HG03108 (cell line): ENCODE results near the gene CFTR.
"Not testable (repeated sequence)": the region's sequence is repeated elsewhere in the genome, so short reads cannot be mapped to it uniquely, and the experiment has no call there.

Source experiments
- ATAC-seq: cut with Tn5 transposase; IDR thresholded peaks from one replicate; pipeline ENCODE4 v1.9.1; 2021; ENCODE audit warnings: moderate library complexity; ENCODE audit not compliant: unreplicated experiment

Gene CFTR

DNA sequence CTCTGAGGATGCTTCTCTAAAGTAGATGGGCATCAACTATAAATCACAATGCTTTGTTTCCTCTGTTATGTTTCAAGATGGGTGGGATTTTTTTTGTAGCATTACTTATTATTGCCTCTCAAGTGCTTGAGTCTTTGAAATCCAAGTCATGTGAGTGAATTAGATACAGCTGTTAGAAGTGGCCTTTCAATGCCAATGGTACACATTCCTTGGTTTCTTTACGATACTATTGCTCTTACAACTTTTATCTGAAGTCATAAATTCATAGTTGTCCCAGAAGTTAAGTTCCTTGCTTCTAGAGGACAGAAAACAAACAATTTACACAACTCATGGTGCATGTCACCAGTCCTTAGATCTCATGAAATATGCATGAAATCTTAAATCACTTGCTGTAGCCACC lies 15.5 kb downstream of the CFTR start:
- ATAC-seq: no peak

DNA sequence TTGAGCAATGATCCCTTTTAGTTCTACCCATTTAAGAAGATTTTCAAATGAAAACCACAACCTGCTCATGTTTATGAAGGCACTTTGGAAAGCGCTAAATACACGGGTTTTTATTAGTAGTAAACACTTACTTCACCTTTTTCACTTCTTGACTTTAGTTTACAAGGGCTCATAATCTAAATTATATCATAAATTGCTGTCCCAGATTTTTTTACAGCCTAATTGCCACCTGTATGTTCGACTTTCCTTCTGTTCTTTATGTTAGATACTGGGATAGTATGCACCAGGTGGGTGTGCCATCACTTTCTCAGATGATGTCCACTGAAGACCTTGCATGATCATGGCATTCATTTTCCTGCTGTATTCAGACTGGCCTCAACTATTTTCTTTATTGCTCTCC lies 22.5 kb downstream of the CFTR start:
- no peak for ATAC-seq

DNA sequence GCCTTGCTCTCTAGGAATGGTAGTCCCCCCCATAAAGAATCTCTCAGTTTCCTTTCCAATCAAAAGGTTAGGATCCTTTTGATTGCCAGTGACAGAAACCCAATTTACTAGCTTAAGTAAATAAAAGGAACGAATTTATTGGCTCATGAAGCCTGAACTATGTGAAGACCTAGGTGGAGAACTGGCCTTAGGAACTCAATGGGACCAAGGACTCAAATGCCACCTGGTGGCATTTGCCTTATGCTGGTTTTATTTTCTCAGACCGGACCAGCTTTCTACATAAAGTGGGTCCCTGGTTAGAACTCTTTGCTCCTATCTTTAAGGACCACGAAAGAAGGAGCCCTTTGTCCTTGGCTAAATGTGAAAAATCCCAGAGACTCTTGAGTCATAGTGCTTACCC lies 25.4 kb downstream of the CFTR start:
- no peak for ATAC-seq

DNA sequence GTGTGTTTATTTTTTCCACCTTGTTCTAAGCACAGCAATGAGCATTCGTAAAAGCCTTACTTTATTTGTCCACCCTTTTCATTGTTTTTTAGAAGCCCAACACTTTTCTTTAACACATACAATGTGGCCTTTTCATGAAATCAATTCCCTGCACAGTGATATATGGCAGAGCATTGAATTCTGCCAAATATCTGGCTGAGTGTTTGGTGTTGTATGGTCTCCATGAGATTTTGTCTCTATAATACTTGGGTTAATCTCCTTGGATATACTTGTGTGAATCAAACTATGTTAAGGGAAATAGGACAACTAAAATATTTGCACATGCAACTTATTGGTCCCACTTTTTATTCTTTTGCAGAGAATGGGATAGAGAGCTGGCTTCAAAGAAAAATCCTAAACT lies 28.9 kb downstream of the CFTR start:
- ATAC-seq: no peak

DNA sequence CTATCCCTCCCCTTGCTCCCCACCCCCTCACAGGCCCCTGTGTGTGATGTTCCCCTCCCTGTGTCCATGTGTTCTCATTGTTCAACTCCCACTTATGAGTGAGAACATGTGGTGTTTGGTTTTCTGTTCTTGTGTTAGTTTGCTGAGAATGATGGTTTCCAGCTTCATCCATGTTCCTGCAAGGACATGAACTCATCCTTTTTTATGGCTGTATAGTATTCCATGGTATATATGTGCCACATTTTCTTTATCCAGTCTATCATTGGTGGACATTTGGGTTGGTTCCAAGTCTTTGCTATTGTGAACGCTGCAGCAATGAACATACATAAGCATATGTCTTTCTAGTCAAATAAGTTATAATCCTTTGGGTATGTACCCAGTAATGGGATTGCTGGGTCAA lies 37.4 kb downstream of the CFTR start:
- ATAC-seq: not testable (repeated sequence)

DNA sequence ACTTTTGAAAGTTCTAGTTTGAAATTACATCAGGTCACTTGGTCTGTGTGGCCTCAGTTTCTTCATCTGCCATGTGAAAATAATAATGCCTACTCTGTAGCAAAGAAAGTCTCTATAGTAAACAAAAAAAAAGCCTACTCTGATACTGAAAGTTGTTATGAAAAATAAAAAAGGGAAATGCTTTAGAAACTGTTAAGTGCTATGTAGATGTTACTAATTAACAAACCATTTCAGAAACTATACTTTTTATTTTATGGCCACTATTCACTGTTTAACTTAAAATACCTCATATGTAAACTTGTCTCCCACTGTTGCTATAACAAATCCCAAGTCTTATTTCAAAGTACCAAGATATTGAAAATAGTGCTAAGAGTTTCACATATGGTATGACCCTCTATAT lies 50.6 kb downstream of the CFTR start:
- no peak for ATAC-seq

DNA sequence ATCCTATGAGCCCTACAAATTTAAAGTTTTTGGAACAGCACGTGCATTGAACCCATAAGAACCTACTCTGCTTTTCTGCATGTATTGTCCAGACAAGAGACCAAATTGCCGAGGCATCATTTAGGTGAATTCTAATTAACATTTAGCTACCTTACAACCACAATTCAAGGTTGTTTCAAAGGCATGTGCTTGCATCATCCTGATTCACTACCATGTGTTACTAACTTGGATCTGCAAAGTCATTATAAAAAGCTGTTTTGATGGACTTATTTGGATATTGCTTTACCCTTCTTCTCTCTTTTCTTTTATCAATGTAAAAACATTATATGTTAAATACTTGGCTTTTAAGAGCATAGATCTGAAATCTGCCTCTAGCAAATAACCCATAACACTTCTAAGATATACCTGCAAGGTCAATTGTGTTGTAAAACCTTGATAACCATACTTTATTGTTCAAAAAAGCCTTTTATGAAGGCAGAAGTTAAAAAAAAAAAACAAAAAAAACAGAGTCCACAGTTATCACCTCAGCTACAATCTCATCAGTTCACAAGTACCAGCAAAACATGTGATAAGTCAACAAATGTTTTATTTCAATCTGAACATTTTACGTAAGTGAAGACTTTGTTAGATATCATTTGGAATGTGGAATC lies 51.9 kb downstream of the CFTR start:
- ATAC-seq: no peak

DNA sequence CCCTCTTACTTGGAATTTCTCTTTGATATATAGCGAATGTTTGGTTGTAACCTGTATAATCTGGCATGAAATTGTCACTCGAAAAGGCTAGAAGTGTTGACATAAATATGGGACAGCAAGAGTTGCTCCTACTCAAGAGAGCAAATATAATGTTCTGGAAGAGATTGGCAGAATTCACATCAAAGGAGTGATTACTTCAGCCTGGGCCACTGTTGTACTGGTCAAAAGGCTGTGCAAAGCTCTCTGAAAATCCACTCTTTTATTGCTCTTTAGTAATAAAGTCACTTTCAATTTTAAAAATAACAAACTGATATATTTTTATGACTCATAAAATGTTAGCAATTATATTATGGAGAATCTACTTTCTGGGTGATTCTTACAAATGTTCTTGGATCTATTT lies 58.2 kb downstream of the CFTR start:
- ATAC-seq: no peak

DNA sequence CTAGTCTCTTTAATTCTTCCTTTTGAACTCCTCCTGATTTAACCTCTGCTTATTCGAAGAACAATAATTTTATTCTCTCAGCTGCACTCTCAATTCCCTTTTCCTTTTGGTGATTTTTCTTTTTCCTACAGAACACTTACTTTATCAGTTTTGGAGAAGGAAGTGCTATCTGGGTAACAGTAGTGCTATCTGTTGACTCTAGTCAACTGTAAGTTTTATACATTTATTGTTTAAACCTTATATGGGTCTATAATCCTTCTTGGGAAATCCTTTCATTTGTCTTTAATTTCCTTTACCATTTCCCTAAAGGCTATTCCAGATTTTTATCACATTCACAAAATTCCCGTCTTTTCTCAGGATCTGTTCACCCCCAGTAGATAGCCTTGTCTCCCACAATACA lies 64.2 kb downstream of the CFTR start:
- ATAC-seq: no peak

DNA sequence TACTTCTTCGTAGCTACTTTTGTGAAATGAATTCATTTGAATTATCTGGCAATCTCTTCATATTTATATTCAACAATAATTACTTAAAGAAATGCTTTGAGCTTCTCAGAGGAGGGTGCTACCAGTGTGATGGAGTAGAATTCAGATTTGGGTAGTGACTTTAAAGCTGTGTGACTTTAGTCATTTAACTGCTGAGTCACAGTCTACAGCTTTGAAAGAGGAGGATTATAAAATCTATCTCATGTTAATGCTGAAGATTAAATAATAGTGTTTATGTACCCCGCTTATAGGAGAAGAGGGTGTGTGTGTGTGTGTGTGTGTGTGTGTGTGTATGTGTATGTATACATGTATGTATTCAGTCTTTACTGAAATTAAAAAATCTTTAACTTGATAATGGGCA lies 68.2 kb downstream of the CFTR start:
- ATAC-seq: no peak

DNA sequence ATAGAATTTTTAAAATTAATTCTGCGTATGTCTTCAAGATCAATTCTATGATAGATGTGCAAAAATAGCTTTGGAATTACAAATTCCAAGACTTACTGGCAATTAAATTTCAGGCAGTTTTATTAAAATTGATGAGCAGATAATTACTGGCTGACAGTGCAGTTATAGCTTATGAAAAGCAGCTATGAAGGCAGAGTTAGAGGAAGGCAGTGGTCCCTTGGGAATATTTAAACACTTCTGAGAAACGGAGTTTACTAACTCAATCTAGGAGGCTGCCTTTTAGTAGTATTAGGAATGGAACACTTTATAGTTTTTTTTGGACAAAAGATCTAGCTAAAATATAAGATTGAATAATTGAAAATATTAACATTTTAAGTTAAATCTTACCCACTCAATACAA lies 70.8 kb downstream of the CFTR start:
- no peak for ATAC-seq

DNA sequence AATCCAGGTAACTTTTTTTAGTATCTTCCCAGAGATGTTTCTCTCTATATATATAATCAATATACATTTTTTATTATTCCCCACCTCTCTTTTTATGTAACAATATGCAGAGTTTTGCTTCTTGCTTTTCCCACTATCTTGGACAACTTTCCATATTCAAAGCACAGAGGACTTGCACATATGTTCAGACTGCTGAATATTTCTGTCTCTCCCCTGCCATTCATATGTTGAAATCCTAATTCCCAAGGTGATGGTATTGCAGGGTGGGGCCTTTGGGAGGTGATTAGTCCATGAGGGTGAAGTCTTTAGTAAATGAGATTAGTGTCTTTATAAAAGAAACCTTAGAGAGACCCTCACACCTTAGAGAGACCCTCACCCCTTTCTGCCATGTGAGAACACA lies 72.8 kb downstream of the CFTR start:
- no peak for ATAC-seq

DNA sequence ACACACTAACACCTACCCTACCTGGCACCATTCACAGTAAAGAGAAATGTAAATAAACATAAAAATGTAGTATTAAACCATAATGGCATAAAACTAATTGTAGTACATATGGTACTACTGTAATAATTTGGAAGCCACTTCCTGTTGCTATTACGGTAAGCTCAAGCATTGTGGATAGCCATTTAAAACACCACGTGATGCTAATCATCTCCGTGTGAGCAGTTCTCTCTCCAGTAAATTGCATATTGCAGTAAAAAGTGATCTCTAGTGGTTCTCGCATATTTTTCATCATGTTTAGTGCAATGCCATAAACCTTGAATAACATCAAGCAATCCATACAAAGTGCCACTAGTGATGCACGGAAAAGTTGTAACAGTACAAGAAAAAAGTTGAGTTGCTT lies 75.4 kb downstream of the CFTR start:
- ATAC-seq: no peak

DNA sequence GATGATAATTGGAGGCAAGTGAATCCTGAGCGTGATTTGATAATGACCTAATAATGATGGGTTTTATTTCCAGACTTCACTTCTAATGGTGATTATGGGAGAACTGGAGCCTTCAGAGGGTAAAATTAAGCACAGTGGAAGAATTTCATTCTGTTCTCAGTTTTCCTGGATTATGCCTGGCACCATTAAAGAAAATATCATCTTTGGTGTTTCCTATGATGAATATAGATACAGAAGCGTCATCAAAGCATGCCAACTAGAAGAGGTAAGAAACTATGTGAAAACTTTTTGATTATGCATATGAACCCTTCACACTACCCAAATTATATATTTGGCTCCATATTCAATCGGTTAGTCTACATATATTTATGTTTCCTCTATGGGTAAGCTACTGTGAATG lies 79.6 kb downstream of the CFTR start:
- no peak for ATAC-seq

DNA sequence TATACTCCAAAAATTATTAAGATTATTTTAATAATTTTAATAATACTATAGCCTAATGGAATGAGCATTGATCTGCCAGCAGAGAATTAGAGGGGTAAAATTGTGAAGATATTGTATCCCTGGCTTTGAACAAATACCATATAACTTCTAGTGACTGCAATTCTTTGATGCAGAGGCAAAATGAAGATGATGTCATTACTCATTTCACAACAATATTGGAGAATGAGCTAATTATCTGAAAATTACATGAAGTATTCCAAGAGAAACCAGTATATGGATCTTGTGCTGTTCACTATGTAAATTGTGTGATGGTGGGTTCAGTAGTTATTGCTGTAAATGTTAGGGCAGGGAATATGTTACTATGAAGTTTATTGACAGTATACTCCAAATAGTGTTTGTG lies 80.2 kb downstream of the CFTR start:
- ATAC-seq: no peak

DNA sequence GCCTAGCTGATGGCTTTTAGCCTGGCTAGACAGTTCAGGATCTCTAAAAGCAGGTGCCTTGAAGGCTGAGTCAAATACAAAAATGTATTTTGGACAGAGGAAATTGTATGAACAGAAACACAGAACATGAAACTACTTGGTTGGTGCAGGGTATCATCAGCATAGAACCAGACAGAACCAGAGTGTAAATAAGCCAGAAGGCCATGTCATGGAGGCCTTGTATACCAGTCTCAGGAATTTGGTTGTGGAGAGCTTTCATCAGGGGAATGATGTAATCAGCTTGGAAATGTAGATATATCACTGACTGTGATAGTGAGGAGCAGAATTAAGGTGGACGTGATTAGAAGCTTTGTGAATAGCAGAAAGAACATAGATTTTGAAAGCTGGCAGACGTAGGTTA lies 82.9 kb downstream of the CFTR start:
- no peak for ATAC-seq

DNA sequence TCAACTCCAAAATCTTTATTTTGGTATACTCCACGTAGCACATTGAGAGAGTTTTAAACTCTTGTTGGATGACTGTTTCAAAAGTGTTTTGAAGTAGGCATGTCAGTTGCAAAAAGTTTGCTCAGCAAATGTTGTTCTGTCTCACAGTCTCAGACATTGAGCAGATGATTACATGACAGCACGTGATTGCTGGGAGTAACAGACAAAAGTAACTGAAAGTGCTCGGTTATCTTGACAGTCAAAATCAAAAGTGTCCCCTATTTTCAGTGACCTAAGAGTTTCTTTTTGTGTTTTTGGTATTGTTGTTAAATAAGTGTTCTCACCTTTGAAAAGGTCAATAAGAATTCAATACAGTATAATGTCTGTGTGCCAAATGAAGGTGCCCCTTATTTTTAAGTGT lies 84.3 kb downstream of the CFTR start:
- ATAC-seq: no peak

DNA sequence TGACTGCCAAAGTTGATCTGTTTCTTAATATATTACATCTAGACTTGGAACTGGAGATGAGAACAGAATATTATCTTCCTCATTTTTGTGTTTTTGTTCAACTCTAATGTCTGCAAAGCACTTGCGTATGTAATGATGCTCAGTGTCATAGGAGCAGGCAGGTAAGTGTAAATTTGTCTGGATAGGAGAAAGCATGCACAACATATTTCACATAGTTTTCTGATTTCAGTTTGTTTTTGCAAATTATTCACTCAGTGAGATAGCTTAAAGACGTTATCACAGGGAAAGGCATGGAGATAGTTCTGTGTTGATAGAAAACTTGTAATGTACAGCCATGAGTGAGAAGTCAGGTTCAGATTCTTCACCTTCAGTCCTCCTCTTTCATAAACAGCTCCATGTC lies 84.8 kb downstream of the CFTR start:
- ATAC-seq: no peak

DNA sequence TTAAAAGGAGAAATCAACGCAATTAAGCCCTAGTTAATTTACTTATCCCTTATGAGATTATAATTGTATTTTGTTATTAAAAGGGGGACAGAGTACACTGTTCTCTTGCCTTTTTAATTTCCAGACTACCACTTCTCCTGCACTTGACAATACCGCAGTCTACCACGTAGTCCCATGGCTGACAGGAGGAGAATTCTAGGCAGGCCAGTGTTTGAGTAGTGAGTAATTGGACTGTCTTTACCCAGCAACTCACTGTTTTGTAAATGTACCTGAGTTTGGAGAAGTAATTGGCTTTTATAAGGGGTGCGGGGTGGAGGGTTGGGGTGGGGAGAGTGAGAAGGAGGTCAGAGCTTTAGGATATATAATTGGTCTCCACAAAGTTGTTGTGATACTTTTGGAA lies 85.4 kb downstream of the CFTR start:
- ATAC-seq: no peak

DNA sequence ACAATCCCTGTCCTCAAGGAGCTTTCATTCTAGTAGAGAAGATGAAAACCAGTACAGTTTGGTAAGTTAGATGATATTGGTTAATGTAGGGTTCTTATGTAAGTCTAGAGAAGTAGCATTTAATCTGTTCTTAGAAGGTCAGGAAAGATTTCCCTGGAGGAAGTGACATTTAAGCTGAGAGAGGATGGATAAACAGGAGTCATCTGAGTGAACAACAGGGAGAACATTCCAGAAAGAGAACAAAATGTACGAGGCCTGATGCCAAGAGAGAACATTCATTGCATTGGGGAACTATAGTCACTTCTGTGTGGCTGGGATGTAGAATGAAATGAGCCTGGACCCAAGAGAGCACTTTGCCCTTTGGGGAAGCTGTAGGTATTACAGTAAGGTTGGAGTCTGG lies 88.0 kb downstream of the CFTR start:
- no peak for ATAC-seq

DNA sequence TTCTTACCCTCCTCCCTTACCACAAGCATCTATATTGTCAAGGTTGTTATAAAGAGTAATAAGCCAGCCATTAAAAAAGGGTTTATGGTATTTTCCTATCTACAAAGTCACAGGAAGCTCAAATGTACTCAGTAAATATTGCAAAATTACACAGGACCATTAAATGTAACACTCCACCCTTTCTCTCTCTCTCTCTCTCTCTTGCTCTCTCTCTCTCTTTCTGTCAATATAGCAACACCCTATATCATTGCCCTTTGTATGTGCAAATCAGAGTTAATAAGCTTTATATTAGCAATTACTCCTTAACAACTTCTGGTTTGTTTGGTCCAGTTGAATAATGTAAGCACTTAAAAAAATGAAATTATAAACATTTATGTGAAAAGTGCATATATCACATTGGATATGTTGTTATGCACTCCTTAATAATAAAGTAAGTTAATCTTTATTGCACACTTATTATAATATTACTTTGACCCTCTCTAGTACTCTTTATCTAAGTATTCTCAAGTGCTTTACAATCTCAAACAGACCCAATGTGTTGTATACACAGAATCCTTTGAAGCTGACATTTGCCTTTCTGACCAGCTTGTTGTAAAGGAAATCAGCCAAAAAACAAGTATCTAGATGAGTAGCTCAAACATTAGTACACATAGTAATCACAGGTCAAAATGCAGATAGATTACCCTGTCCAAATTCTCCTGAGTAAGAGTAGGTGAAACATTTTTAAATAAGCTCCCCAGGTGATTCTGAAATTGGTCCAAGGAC lies 93.2 kb downstream of the CFTR start:
- no peak for ATAC-seq

DNA sequence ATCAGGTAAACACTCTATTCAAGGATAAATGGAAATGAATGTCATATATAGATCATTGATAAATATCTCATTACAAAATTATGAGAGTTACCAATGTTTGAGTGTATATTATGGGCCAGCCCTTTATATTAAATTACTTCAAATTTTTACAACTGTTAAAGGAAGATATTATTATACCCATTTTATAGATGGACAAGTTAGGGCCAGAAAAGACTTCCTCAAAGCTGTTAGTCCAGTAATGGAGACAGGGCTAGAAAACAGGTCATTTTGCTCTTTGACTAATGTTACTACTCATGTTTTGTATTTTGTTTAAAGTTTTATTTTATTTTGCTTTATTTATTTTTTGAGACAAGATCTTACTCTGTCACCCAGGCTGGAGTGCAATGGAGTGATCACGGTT lies 101.6 kb downstream of the CFTR start:
- no peak for ATAC-seq

DNA sequence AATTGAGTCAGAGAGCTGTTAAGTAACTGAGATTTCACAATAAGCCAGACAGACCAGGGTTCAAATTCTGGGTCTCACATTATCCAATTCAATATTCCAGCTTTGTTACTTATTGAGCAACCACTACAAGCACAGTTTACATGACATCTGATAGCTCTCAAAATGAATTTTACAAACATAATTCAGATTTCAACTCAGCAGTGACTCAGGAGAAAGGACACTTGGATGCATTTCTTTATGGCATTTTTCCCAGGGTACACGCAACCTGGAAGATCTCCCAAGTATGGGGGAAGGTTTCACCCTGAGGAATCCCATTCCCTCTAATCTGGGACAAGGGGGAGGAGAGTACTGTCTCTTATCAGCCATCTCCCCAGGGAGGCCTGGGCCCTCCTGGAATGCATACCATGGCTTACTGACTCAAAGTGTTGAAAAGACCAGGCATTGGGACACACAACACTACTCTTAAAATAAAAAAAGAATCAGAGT lies 102.4 kb downstream of the CFTR start:
- ATAC-seq: no peak
